Measurements from ENCODE around the gene MORC2. TPM values are rescaled to one million over a fixed set of nuclear protein-coding genes. Genes with fewer than 3 reads are reported as not detected.

MORC2 gene
- total RNA-seq, 3 donors from 2014 or later, result 12.8 to 22.9 (median 19.6) TPM

DNA sequence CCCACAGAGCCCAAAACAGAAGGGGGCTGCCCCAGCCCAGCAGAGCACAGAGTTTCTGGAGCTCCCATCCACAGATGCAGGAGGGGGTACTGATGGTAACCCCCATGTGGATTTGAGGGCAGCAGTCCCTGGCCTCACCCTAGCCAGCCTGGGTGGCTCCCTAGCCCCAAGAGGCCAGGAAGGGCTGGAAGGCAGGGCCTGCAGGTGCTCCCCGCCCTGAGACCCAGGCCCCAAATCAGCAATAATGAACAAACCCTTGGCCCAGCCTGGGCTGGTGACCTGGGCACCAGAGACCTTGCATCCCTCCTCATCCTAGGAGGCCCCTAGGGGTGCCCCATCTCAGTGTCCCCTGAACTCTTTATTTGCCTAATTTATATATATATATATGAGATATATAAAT lies 61.6 kb downstream of the MORC2 start:
- no peak for DNase-seq (ENCODE audit: low spot score in 2 of 2)
- intact Hi-C loops (cut with DNase I; ENCODE audit: low total_unique reads), result no loop called here

DNA sequence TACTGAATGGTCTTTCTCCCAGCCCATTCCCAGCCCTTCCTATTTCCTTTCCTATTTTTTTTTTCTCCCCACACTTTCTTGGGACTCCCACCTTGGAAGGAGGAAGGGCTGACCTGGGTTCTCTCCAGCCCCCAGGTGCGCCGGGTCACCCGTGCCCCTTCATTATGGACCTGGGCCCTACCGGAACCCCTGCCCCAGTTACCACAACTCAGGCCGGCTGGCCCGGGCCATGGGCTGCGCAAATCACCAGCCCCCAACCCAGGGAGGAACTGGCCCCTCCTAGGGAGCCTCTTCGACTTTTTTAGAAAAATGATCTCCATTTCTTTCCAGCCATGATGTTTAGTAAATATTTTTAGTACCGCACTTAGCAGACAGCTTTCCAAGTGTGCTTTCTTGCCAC lies 62.2 kb downstream of the MORC2 start:
- Histone ChIP-seq H3K27me3 (no peaks in the 10 kb centered on the region), H3K9me3 (no peaks in the 10 kb centered on the region), H3K27ac (no peak overlapping the region), H3K4me3 (no peak overlapping the region), H3K36me3 (no peaks in the 10 kb centered on the region), H3K4me1 (no peaks in the 10 kb centered on the region)
- DNase-seq (ENCODE audit: low spot score in 2 of 2), result no peak
- intact Hi-C loops (cut with DNase I; ENCODE audit: low total_unique reads), result no loop called here
- TF ChIP-seq POLR2AphosphoS5 (IDR thresholded peaks at IDR 0.05), result no peak
- TF ChIP-seq POLR2A (IDR thresholded peaks at IDR 0.05), result no peak
- TF ChIP-seq, protein P1, sequence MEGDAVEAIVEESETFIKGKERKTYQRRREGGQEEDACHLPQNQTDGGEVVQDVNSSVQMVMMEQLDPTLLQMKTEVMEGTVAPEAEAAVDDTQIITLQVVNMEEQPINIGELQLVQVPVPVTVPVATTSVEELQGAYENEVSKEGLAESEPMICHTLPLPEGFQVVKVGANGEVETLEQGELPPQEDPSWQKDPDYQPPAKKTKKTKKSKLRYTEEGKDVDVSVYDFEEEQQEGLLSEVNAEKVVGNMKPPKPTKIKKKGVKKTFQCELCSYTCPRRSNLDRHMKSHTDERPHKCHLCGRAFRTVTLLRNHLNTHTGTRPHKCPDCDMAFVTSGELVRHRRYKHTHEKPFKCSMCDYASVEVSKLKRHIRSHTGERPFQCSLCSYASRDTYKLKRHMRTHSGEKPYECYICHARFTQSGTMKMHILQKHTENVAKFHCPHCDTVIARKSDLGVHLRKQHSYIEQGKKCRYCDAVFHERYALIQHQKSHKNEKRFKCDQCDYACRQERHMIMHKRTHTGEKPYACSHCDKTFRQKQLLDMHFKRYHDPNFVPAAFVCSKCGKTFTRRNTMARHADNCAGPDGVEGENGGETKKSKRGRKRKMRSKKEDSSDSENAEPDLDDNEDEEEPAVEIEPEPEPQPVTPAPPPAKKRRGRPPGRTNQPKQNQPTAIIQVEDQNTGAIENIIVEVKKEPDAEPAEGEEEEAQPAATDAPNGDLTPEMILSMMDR (IDR thresholded peaks at IDR 0.05), result no peak

More for the DNA sequence above, 61.6 kb downstream of the MORC2 start:
- Histone ChIP-seq H3K27ac (no peak overlapping the region), H3K36me3 (no peaks in the 10 kb centered on the region), H3K27me3 (no peaks in the 10 kb centered on the region), H3K9me3 (no peaks in the 10 kb centered on the region), H3K4me3 (no peak overlapping the region), H3K4me1 (no peaks in the 10 kb centered on the region)
- no peak for TF ChIP-seq POLR2AphosphoS5 (IDR thresholded peaks at IDR 0.05)

DNA sequence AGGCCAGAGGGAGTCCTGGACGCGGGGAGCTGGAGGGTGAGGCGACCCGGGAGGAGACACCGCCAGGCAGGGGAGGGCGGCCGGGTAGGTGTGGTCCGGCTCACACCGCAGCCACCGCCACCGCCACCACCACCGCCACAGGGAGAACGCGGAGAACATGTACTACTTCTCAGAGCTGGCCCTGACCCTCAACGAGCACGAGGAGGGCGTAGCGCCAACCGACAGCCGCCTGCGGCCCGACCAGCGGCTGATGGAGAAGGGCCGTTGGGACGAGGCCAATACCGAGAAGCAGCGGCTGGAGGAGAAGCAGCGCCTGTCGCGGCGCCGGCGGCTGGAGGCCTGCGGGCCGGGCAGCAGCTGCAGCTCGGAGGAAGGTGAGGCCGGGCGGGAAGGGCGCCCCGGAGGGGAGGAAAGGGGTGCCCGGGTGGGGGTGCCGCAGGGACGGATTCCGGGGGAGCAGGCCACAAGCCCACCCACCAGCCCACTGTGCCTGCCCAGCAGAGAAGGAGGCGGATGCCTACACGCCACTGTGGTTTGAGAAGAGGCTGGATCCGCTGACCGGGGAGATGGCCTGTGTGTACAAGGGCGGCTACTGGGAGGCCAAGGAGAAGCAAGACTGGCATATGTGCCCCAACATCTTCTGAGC lies 62.8 kb downstream of the MORC2 start:
- Histone ChIP-seq H3K27ac (no peak overlapping the region), H3K27me3 (no peaks in the 10 kb centered on the region), H3K4me3 (no peak overlapping the region), H3K9me3 (no peaks in the 10 kb centered on the region), H3K4me1 (no peaks in the 10 kb centered on the region), H3K36me3 (no peaks in the 10 kb centered on the region)
- intact Hi-C loops (cut with DNase I; ENCODE audit: low total_unique reads), result no loop called here
- TF ChIP-seq, protein P1 (IDR thresholded peaks at IDR 0.05), result no peak
- TF ChIP-seq POLR2AphosphoS5 (IDR thresholded peaks at IDR 0.05) (no peak), POLR2A (IDR thresholded peaks at IDR 0.05) (no peak)
- no peak for DNase-seq (ENCODE audit: low spot score in 2 of 2)

DNA sequence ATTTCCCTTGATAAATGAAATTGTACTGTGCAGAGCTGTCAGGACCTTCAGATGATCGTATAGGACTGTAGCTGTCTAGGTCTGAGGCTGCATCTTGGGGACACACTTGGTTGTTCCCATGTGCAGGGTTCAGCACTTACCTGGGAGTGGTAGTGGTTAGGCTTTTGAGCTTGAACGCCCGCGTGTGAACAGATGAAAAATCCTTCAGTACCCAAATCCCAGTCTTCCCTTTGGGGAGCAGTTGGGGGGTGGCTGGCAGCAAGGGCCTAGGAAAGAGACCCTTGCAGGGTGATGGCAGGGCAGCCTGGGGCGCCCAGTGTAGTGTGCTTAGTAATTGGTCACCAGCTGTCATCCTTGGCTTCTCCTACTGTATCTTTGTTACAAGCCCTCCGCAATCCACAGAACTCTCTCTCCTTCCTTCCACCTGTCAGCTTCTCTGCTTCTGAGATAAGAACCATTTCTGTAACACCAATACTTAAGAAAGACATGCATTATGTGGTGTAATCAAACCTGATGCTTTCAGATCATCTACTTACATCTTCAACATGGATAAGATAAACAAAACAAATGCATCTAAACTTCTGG lies 64.6 kb downstream of the MORC2 start:
- Histone ChIP-seq H3K9me3 (peaks cover 3 to 13% of the 10 kb centered on the region in 2 donors), H3K27ac (no peak overlapping the region), H3K4me1 (no peaks in the 10 kb centered on the region), H3K4me3 (no peak overlapping the region), H3K27me3 (no peaks in the 10 kb centered on the region), H3K36me3 (no peaks in the 10 kb centered on the region)
- no peak for DNase-seq (ENCODE audit: low spot score in 2 of 2)
- intact Hi-C loops (cut with DNase I; ENCODE audit: low total_unique reads), result no loop called here
- TF ChIP-seq POLR2AphosphoS5 (IDR thresholded peaks at IDR 0.05) (no peak), POLR2A (IDR thresholded peaks at IDR 0.05) (no peak)
- TF ChIP-seq, protein P1 (IDR thresholded peaks at IDR 0.05), result no peak

DNA sequence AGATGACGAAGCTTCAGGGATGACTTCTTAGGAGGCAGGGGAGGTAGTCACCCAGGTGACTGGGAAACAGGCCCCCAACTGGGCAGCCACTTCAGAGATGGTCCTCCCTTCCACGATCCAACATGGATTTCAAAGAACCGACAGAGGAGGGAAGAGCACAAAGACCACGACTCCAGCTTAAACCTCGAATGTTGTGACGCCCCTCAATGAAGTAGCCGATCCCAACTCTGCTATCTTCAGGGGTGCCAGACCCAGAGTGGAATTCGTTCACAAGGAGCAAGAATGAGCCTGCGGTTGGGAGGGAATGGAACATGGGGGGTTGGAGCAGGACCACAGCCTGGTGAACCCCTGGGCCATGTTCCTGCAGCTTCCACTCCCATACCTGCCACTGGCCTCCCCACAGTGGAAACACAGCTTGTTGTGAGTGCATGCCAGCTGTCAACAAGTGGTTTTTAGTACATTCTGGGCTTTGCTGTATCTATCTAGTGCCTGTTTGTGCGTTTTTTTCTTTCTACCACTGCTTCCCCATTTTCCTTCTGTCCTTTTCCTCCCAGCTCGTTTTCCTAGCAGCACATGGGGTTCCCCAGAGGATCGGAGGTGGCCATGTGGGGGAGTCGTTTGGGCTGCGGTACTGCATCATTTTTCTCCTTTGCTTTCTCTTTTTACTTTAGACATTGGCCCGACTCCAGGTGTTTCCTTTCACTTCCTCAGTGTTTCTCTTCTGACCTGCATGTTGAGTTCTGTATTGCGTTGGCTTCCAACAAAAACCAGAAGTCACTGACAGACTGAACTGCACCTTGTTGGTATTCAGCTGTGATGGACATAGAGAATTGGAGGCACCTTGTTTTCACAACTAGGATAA lies 65.8 kb downstream of the MORC2 start:
- peaks cover 3 to 21% of the 10 kb centered on the region in 2 donors for H3K9me3 ChIP-seq
- H3K27ac ChIP-seq, result no peak overlapping the region
- DNase-seq (ENCODE audit: low spot score in 2 of 2), result no peak
- no peak overlapping the region for H3K4me3 ChIP-seq
- no peaks in the 10 kb centered on the region for H3K4me1 ChIP-seq
- TF ChIP-seq, protein P1 (IDR thresholded peaks at IDR 0.05), result no peak
- TF ChIP-seq POLR2A (IDR thresholded peaks at IDR 0.05), result no peak
- TF ChIP-seq POLR2AphosphoS5 (IDR thresholded peaks at IDR 0.05), result no peak
- intact Hi-C loops (cut with DNase I; ENCODE audit: low total_unique reads), result no loop called here
- H3K36me3 ChIP-seq, result no peaks in the 10 kb centered on the region
- no peaks in the 10 kb centered on the region for H3K27me3 ChIP-seq

Measured in breast epithelium (tissue), 4 donors.